ENCODE results near the gene E2F1.

The E2F1 gene

GRCh38 chr20:33671573-33672288 is 14.5 kb downstream of the E2F1 start:
- no peak for DNase-seq (ENCODE audit: low read depth)

GRCh38 chr20:33670715-33671499 is 15.3 kb downstream of the E2F1 start:
- DNase-seq (ENCODE audit: low read depth) = no peak

GRCh38 chr20:33669873-33670640 is 16.1 kb downstream of the E2F1 start:
- DNase-seq (ENCODE audit: low read depth) = no peak

- no peak for DNase-seq (ENCODE audit: low read depth)
Measured at GRCh38 chr20:33669224-33669623, 17.0 kb downstream of the E2F1 start.

DNA sequence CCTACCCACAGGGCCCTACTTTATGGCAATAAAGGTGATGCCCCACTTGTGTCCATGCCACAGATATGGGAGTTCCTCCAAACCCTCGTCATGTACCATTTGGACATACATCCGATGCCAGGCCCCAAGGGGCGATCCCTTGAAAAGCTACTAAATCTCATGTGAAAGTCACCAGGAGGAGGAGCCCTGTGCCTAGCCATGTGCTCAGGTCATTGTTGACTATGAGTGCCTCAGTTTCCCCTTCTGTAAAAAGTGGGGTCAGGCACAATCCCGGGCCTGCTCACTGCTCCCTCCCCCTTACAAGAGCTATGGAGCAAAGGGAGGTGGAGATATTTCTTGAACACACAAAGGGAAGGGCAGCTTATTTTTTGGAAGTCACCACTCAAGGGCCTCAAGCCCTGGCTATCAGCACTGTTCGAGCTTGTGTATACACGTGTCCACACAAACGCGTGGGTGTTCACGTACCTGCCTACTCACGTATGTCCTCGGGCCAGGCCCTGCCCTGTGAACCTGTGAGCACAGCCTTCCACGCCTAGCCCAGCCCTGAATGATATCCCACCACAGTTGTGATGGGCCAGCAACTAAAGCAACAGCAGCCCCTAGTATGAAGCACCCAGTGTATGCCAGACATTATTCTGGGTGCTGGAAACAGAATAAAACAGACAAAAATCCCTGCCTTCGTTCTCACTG is 17.6 kb downstream of the E2F1 start:
- DNase-seq (ENCODE audit: low read depth) = no peak

DNA sequence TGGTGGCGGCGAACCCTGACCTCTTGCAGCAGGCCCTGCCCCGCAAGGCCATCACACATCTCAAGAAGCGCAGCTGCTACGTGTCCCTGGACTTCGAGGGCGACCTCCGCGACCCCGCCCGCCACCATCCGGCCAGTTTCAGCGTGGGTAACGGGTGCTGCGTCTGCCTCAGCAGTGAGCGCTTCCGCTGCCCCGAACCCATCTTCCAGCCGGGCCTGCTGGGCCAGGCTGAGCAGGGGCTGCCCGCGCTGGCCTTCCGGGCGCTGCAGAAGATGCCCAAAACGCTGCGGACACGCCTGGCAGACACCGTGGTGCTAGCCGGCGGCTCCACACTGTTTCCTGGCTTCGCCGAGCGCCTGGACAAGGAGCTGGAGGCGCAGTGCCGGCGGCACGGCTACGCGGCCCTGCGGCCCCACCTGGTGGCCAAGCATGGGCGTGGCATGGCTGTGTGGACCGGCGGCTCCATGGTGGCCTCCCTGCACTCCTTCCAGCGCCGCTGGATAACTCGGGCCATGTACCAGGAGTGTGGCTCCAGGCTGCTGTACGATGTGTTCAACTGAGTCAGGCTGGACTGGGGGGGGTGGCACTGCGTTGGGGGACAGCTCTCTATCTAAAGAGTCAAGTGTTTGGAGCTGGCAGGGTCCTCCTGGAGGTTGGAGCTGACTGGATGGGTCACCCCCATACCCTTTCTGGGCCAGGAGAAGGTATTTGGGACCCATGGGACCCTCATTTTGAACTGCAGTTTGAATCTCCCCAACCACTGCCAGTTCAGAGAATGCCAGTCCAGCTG is 18.3 kb downstream of the E2F1 start:
- DNase-seq (ENCODE audit: low read depth) = peak; percentile 67

GRCh38 chr20:33667245-33667675 is 18.9 kb downstream of the E2F1 start:
- no peak for DNase-seq (ENCODE audit: low read depth)

DNA sequence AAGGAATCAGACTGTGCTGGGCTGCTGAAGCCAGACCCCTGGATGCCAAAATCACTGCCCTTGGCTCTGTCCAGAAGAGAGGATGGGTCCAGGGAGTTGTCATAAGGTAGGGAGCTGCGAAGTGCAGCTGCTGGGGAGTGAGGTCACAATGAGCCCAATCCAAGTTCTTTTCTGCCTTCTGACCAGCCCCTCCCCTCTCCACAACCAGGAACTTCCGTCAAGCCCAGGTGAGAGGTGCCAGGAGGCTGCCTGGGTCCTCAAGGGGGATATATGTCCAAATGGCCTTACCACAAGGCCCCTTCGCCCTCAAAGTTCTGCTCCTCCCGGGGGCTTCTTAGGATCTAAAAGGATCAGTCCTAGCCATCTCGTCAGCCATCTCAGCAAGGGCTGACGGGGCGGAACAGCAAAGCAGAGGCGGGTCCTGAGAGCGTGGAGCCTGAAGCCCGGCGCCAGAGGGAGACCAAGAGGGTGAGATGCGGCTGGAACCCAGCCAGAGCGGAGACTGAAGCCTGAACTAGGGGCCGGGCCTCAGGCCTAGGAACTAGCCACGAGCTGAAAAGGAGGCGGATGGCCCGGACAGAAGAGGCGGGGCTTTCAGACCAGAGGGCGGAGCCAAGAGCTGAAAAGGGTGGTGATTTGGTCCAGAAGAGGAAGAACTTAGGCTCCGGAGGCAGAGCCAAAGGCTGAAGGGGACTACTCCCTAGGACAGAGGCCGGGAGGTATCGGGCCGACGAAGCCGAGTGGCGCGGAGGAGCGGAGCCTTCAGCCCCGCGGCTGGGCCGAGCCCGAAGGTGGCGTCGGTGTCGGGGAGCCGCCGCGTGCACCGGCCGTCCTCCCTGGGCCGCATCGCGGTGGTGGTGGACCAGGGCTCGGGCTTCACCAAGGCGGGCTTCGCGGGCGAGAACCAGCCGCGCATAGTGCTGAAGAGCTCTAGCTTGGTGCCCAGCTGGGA is 19.6 kb downstream of the E2F1 start, which contains the start of gene ACTL10:
Gene ACTL10, plus strand, starts transcription at position 651 of the 952 bp plus-strand sequence. CDS start 555 bp downstream, outside the sequence.
- peak; percentile 66 for DNase-seq (ENCODE audit: low read depth)

- DNase-seq (ENCODE audit: low read depth) = no peak
Measured at GRCh38 chr20:33664762-33665144, 21.4 kb downstream of the E2F1 start.

DNA sequence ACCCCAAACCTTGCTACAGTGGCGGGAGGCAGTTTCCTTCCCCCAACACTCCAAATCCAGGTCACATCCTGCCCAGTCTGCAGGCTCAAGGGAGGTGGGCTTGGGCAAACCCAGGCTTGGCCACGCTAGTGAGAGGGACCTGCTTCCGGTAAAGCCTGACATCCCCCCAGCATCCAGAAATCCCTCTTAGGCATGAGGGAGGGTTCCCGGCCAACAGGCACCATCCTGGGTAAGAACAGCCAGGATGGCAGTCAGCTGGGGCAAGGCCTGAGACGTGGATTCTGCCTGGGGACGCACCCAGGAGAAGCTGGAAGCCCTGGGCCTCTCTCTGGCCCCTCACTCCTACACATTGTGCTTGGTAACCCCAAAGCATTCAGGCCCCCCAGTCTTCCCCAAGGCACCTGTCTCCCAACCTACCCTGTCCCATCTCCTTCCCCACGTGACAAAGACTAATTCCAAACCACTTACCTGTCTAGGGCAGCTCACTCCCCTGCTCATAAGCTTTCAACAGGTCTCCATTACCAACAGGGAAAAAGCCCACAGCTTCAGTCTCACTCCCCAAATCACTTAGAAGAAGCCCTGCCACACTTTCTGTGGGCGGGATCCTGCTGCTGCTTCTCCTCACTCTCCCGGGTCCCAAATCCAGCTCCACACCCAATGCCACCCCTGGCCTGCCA is 22.0 kb downstream of the E2F1 start:
- DNase-seq (ENCODE audit: low read depth) = no peak

- DNase-seq (ENCODE audit: low read depth) = peak; percentile 79
Measured at GRCh38 chr20:33663161-33664084, 22.8 kb downstream of the E2F1 start.

- DNase-seq (ENCODE audit: low read depth) = no peak
Measured at GRCh38 chr20:33662172-33662571, 24.0 kb downstream of the E2F1 start, which contains the start of gene C20orf144. Gene C20orf144, plus strand, starts transcription at chr20:33662327. Its CDS starts 19 bp downstream, at chr20:33662346.

- DNase-seq (ENCODE audit: low read depth) = no peak
Measured at GRCh38 chr20:33660685-33661058, 25.5 kb downstream of the E2F1 start.

DNA sequence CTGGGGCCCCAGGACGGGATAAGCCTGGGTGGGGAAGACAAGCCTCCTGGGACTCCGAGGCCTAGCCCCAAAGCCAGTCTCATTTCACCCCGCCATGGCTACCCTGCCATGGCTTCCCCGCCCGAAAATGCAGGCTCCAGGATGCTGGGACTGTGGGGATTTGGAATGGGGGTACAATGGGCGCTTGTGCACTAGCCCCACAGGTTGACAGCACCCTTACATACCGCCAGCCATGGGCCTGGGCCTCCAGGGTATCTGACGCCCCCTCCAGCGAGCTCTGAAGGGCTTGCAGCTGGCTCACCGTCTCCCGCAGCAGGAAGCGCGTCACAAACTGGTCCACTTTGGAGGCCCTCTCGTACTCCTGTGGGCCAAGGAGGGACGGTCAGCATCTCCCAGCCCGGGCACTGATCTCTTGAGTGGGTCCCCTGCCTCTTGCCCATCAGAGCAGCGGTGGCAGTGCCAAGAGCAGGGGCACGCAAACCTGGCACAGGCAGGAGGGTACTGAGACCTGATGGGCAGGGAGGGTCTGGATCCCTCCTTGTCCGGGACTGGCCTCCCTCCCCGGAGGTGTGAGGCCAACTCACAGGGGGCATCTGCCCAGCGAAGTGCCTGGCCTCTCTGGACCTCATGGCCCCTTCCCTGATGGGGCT is 26.0 kb downstream of the E2F1 start:
- no peak for DNase-seq (ENCODE audit: low read depth)

DNA sequence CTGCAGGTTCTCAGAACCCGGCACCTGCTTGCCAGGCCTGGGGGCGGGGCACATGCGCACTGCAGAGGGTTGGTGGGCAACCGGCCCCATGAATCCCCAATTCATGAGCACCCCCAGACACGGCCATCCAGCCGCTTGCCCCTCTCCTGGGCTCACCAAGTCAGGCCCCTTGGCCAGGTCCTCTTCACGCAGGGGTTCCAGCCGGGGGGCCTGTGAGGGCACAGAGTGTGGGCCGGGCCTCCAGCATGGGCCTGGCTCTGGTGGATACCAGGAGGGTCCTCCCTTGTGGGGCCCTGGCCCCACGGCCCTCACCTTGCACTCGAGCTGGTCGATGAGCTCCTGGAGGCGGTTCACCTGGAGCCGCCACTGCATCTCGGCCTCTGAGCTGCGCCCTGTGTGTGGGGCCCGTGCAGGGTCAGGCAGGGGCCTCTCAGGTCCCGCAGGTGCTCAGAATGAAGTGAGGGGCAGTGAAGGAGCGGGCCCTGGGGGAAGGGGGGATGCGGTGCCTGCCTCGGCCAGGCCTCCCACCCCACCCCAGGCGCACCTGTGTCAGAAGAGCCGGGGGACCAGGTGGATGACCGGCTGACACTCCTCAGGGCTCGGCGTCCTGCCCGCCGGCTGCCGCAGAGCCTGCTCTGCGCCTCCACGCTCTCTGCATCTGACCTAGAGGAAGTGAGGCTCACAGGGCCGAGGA is 26.7 kb downstream of the E2F1 start:
- no peak for DNase-seq (ENCODE audit: low read depth)

DNA sequence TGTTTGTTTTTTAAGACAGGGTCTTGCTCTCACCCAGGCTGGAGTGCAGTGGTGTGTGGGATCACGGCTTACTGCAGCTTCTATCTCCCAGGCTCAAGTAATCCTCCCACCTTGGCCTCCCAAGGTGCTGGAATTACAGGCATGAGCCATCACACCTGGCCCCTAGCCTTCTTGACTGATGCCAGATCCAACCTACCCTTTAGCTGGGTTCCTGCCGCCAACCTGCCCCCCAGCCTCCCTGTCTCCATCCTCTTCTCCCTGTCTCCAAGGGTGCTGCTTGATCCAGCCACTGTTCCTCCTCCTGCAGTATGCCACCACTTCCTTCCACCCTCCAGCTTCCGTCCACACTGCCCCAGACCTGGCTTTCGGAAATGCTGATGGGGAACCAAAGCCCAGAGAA is 27.3 kb downstream of the E2F1 start:
- no peak for DNase-seq (ENCODE audit: low read depth)

- no peak for DNase-seq (ENCODE audit: low read depth)
Measured at GRCh38 chr20:33658510-33658909, 27.7 kb downstream of the E2F1 start.

All from activated T-helper 1 cell treated with Interleukin-2 at 50 U/mL for 16 hours (primary cell).